WTC11 (cell line): ENCODE results near the gene DR1. TPM values are rescaled to one million over a fixed set of nuclear protein-coding genes. Genes with fewer than 3 reads are reported as not detected.

Experiments
- CDX4 ChIP-seq: fragments of 250-450 bp; sonication (Bioruptor Pico); IDR thresholded peaks from 2 replicates; pipeline ENCODE4 v1.9.0; 2021; ENCODE audit warnings: moderate library complexity, mild to moderate bottlenecking, inconsistent platforms, borderline replicate concordance
- CREB1 ChIP-seq: sonication (generic); formaldehyde crosslinking; IDR thresholded peaks from 2 replicates; pipeline ENCODE4 v1.8.0; 2023; ENCODE audit warnings: mild to moderate bottlenecking, missing genetic modification reagents
- GTF2I ChIP-seq: fragments of 250-450 bp; sonication (Bioruptor Pico); conservative IDR thresholded peaks from 2 replicates; pipeline ENCODE4 v1.4.0; 2021; ENCODE audit warnings: mild to moderate bottlenecking
- HMGXB4 ChIP-seq: sonication (generic); formaldehyde crosslinking; IDR thresholded peaks from 2 replicates; pipeline ENCODE4 v1.8.1; 2023; ENCODE audit warnings: mild to moderate bottlenecking, moderate library complexity, missing genetic modification reagents
- JAZF1 ChIP-seq: fragments of 250-450 bp; sonication (Bioruptor Pico); IDR thresholded peaks from 2 replicates; pipeline ENCODE4 v1.9.0; 2021; ENCODE audit warnings: moderate library complexity, mild to moderate bottlenecking, inconsistent platforms
- MAX ChIP-seq: sonication (generic); formaldehyde crosslinking; IDR thresholded peaks from 2 replicates; pipeline ENCODE4 v1.8.0; 2022; ENCODE audit warnings: mild to moderate bottlenecking, missing genetic modification reagents
- MXD4 ChIP-seq: fragments of 250-450 bp; sonication (Bioruptor Pico); IDR thresholded peaks from 2 replicates; pipeline ENCODE4 v1.8.0; 2021; ENCODE audit warnings: mild to moderate bottlenecking, moderate library complexity, borderline replicate concordance
- NFATC4 ChIP-seq: fragments of 250-450 bp; sonication (Bioruptor Pico); IDR thresholded peaks from 2 replicates; pipeline ENCODE4 v1.9.0; 2021; ENCODE audit warnings: mild to moderate bottlenecking
- NR3C1 ChIP-seq: sonication (generic); formaldehyde crosslinking; conservative IDR thresholded peaks from 2 replicates; pipeline ENCODE4 v1.8.1; 2023; ENCODE audit warnings: low read depth, mild to moderate bottlenecking, missing genetic modification reagents
- PRDM15 ChIP-seq: sonication (generic); formaldehyde crosslinking; IDR thresholded peaks from 2 replicates; pipeline ENCODE4 v1.8.0; 2022; ENCODE audit warnings: missing genetic modification reagents
- TEAD4 ChIP-seq: sonication (generic); formaldehyde crosslinking; IDR thresholded peaks from 2 replicates; pipeline ENCODE4 v1.8.0; 2022; ENCODE audit warnings: mild to moderate bottlenecking, missing genetic modification reagents
- ZNF423 ChIP-seq: fragments of 250-450 bp; sonication (Bioruptor Pico); IDR thresholded peaks from 2 replicates; pipeline ENCODE4 v2.1.2; 2022; ENCODE audit warnings: mild to moderate bottlenecking, moderate library complexity
- total RNA-seq: library from RNA; stranded (reverse); gene quantifications from 3 replicates; pipeline ENCODE4 v1.2.3, GENCODE V29; 2021
- TF ChIP-seq, protein P1 (sequence below): sonication (generic); formaldehyde crosslinking; IDR thresholded peaks from 2 replicates; pipeline ENCODE4 v1.8.1; 2023; ENCODE audit warnings: mild to moderate bottlenecking, missing genetic modification reagents, moderate library complexity
- TF ChIP-seq, protein P2 (sequence below): sonication (generic); formaldehyde crosslinking; IDR thresholded peaks from 2 replicates; pipeline ENCODE4 v1.8.0; 2023; ENCODE audit warnings: missing genetic modification reagents
- TF ChIP-seq, protein P3 (sequence below): sonication (generic); formaldehyde crosslinking; IDR thresholded peaks from 2 replicates; pipeline ENCODE4 v1.8.0; 2022; ENCODE audit warnings: mild to moderate bottlenecking, missing genetic modification reagents
- TF ChIP-seq, protein P4 (sequence below): fragments of 200-600 bp; IDR thresholded peaks from 2 replicates; pipeline ENCODE4 v1.8.0; 2022; ENCODE audit warnings: antibody characterized with exemption
- TF ChIP-seq, protein P5 (sequence below): sonication (generic); formaldehyde crosslinking; conservative IDR thresholded peaks from 2 replicates; pipeline ENCODE4 v1.8.1; 2023; ENCODE audit warnings: mild to moderate bottlenecking, low read depth, missing genetic modification reagents, moderate library complexity
- TF ChIP-seq, protein P6 (sequence below): sonication (generic); formaldehyde crosslinking; IDR thresholded peaks from 2 replicates; pipeline ENCODE4 v1.8.1; 2023; ENCODE audit warnings: mild to moderate bottlenecking, missing genetic modification reagents

The DR1 gene
- total RNA-seq, 1 experiment from 2014 or later: 62.8 TPM

DNA sequence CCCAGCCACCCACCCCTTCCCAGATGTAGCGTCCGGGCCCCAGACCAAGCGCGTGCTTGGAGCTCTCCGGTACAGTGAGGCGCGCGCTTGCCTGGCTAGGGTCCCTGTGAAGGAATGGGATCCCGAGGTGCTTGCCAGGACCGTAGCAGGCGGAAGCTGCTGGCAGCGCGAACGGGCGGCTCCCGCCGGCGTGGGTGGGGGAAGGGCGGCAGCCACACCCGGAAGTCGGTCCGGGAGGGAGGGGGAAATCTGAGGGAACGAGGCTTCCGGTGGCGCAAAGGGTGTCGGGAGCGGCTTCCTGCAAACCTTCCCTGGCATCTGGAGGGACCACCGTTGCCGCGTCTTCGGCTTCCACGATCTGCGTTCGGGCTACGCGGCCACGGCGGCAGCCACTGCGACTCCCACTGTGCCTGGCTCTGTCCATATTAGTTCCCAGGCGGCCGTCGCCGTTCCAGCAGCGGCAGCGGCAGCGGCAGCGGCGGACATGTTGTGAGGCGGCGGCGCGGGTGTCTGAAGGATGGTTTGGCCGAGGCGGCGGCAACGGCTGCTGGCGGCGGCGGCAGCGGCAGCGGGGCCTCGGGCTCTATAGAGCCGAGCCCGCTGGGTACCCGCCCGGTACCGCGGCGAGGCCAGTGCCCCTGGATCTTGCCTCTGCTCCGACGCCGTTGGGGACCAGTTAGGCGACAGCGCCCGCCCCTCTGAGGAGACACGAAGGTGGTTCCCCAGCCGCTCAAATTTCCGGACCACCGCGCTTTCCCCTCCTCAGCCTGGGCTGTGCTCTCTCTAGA lies at the start of gene DR1 (continued):
- TF ChIP-seq, protein P1, sequence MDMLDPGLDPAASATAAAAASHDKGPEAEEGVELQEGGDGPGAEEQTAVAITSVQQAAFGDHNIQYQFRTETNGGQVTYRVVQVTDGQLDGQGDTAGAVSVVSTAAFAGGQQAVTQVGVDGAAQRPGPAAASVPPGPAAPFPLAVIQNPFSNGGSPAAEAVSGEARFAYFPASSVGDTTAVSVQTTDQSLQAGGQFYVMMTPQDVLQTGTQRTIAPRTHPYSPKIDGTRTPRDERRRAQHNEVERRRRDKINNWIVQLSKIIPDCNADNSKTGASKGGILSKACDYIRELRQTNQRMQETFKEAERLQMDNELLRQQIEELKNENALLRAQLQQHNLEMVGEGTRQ: peak; percentile 30; the same call in 1 of the 2 replicates
- no peak for TF ChIP-seq MXD4 (CRISPR knock-in tag)
- TF ChIP-seq, protein P2, sequence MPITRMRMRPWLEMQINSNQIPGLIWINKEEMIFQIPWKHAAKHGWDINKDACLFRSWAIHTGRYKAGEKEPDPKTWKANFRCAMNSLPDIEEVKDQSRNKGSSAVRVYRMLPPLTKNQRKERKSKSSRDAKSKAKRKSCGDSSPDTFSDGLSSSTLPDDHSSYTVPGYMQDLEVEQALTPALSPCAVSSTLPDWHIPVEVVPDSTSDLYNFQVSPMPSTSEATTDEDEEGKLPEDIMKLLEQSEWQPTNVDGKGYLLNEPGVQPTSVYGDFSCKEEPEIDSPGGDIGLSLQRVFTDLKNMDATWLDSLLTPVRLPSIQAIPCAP (CRISPR knock-in tag): no peak
- no peak for TF ChIP-seq JAZF1 (CRISPR knock-in tag)
- TF ChIP-seq CREB1 (CRISPR knock-in tag): no peak; the same call in none of the 2 replicates
- no peak; the same call in 1 of the 2 replicates for TF ChIP-seq NR3C1
- no peak for TF ChIP-seq ZNF423 (CRISPR knock-in tag)
- TF ChIP-seq MAX (CRISPR knock-in tag): peak; percentile 92
- TF ChIP-seq, protein P3, sequence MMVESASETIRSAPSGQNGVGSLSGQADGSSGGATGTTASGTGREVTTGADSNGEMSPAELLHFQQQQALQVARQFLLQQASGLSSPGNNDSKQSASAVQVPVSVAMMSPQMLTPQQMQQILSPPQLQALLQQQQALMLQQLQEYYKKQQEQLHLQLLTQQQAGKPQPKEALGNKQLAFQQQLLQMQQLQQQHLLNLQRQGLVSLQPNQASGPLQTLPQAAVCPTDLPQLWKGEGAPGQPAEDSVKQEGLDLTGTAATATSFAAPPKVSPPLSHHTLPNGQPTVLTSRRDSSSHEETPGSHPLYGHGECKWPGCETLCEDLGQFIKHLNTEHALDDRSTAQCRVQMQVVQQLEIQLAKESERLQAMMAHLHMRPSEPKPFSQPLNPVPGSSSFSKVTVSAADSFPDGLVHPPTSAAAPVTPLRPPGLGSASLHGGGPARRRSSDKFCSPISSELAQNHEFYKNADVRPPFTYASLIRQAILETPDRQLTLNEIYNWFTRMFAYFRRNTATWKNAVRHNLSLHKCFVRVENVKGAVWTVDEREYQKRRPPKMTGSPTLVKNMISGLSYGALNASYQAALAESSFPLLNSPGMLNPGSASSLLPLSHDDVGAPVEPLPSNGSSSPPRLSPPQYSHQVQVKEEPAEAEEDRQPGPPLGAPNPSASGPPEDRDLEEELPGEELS: peak; percentile 81; the same call in 1 of the 2 replicates
- TF ChIP-seq, protein P4, sequence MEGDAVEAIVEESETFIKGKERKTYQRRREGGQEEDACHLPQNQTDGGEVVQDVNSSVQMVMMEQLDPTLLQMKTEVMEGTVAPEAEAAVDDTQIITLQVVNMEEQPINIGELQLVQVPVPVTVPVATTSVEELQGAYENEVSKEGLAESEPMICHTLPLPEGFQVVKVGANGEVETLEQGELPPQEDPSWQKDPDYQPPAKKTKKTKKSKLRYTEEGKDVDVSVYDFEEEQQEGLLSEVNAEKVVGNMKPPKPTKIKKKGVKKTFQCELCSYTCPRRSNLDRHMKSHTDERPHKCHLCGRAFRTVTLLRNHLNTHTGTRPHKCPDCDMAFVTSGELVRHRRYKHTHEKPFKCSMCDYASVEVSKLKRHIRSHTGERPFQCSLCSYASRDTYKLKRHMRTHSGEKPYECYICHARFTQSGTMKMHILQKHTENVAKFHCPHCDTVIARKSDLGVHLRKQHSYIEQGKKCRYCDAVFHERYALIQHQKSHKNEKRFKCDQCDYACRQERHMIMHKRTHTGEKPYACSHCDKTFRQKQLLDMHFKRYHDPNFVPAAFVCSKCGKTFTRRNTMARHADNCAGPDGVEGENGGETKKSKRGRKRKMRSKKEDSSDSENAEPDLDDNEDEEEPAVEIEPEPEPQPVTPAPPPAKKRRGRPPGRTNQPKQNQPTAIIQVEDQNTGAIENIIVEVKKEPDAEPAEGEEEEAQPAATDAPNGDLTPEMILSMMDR: no peak
- peak; percentile 91 for TF ChIP-seq HMGXB4 (CRISPR knock-in tag)
- no peak for TF ChIP-seq NFATC4 (CRISPR knock-in tag)
- TF ChIP-seq PRDM15 (CRISPR knock-in tag): no peak; the same call in 1 of the 2 replicates
- TF ChIP-seq GTF2I (CRISPR knock-in tag): no peak
- TF ChIP-seq TEAD4 (CRISPR knock-in tag): no peak
- TF ChIP-seq, protein P5, sequence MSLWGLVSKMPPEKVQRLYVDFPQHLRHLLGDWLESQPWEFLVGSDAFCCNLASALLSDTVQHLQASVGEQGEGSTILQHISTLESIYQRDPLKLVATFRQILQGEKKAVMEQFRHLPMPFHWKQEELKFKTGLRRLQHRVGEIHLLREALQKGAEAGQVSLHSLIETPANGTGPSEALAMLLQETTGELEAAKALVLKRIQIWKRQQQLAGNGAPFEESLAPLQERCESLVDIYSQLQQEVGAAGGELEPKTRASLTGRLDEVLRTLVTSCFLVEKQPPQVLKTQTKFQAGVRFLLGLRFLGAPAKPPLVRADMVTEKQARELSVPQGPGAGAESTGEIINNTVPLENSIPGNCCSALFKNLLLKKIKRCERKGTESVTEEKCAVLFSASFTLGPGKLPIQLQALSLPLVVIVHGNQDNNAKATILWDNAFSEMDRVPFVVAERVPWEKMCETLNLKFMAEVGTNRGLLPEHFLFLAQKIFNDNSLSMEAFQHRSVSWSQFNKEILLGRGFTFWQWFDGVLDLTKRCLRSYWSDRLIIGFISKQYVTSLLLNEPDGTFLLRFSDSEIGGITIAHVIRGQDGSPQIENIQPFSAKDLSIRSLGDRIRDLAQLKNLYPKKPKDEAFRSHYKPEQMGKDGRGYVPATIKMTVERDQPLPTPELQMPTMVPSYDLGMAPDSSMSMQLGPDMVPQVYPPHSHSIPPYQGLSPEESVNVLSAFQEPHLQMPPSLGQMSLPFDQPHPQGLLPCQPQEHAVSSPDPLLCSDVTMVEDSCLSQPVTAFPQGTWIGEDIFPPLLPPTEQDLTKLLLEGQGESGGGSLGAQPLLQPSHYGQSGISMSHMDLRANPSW (CRISPR knock-in tag): peak; percentile 90; the same call in 1 of the 2 replicates
- TF ChIP-seq CDX4: no peak
- TF ChIP-seq, protein P6, sequence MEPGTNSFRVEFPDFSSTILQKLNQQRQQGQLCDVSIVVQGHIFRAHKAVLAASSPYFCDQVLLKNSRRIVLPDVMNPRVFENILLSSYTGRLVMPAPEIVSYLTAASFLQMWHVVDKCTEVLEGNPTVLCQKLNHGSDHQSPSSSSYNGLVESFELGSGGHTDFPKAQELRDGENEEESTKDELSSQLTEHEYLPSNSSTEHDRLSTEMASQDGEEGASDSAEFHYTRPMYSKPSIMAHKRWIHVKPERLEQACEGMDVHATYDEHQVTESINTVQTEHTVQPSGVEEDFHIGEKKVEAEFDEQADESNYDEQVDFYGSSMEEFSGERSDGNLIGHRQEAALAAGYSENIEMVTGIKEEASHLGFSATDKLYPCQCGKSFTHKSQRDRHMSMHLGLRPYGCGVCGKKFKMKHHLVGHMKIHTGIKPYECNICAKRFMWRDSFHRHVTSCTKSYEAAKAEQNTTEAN (CRISPR knock-in tag): peak; percentile 88; the same call in 1 of the 2 replicates
